BLaER1 treated with 17β-estradiol and CSF1 and Interleukin-3, amounts not matched to agents 10 nM and 100 nM (cell line): ENCODE measurements around the gene TRIM58.

Source experiments
- H3K27ac ChIP-seq, 11 experiments: shearing (Covaris generic); formaldehyde crosslinking; 2 replicates each; pipeline ENCODE4 v1.8.1; 2022
- H3K27me3 ChIP-seq, 11 experiments: shearing (Covaris generic); formaldehyde crosslinking; 2 replicates each; pipeline ENCODE4 v1.8.1; 2022
- H3K36me3 ChIP-seq, 11 experiments: shearing (Covaris generic); formaldehyde crosslinking; 2 replicates each; pipeline ENCODE4 v1.8.1; 2022
- H3K4me1 ChIP-seq, 10 experiments: shearing (Covaris generic); formaldehyde crosslinking; 2 replicates each; pipeline ENCODE4 v1.8.1; 2022
- H3K4me2 ChIP-seq, 11 experiments: shearing (Covaris generic); formaldehyde crosslinking; 2 replicates each; pipeline ENCODE4 v1.8.1; 2022
- H3K4me3 ChIP-seq, 10 experiments: shearing (Covaris generic); formaldehyde crosslinking; 2 replicates each; pipeline ENCODE4 v1.8.1; 2022
- H3K9ac ChIP-seq, 11 experiments: shearing (Covaris generic); formaldehyde crosslinking; 2 replicates each; pipeline ENCODE4 v1.8.1; 2022
- H3K9me3 ChIP-seq, 11 experiments: shearing (Covaris generic); formaldehyde crosslinking; replicated peaks in 1 of 11; 2 replicates each; pipeline ENCODE4 v1.8.1; 2022
- H4K20me1 ChIP-seq, 11 experiments: shearing (Covaris generic); formaldehyde crosslinking; 2 replicates each; pipeline ENCODE4 v1.8.1; 2022
- Cebpa-rat ChIP-seq, 11 experiments: shearing (Covaris generic); IDR thresholded peaks; 2 replicates each; pipeline ENCODE4 v1.8.1; 2022

TRIM58 gene, protein sequence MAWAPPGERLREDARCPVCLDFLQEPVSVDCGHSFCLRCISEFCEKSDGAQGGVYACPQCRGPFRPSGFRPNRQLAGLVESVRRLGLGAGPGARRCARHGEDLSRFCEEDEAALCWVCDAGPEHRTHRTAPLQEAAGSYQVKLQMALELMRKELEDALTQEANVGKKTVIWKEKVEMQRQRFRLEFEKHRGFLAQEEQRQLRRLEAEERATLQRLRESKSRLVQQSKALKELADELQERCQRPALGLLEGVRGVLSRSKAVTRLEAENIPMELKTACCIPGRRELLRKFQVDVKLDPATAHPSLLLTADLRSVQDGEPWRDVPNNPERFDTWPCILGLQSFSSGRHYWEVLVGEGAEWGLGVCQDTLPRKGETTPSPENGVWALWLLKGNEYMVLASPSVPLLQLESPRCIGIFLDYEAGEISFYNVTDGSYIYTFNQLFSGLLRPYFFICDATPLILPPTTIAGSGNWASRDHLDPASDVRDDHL

DNA sequence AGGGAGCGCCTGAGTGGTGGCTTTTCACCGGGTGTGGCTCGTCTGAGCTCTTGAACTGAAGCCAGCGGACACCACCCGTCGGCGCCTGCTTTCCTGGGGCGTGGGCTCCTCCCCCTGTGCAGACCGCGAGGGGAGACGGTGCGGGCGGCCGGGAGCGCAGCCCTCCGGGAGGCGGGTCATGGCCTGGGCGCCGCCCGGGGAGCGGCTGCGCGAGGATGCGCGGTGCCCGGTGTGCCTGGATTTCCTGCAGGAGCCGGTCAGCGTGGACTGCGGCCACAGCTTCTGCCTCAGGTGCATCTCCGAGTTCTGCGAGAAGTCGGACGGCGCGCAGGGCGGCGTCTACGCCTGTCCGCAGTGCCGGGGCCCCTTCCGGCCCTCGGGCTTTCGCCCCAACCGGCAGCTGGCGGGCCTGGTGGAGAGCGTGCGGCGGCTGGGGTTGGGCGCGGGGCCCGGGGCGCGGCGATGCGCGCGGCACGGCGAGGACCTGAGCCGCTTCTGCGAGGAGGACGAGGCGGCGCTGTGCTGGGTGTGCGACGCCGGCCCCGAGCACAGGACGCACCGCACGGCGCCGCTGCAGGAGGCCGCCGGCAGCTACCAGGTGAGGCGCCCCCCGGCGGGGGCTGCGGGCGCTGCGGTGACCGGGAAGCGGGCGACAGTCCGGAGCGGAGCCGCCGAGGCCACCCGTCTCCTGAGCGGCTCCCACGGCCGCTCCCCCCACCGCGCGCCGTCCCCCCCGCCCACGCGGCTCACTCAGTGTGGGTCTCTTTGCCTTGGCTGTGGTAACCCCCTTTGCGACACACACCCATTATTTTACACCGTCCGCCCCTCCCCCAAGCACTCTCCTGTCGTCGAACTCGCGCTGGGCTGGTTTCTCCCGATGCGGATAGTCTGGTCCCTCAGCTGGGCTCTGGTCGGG, at the start of gene TRIM58:
Gene TRIM58, plus strand, starts transcription at position 119 of the 916 bp plus-strand sequence. Its CDS starts 60 bp downstream, at position 179.
- Histone ChIP-seq H3K36me3 (peaks cover 0 to 12% (median 0%) of the 10 kb centered on the region in 11 experiments; a peak in 3 of 22 replicates), H3K27ac (peak within 1 kb of the TSS in 10 of 11 experiments; percentile 54 to 86 (median 70); a peak in 20 of 22 replicates), H3K9ac (peak within 1 kb of the TSS; percentile 66 to 82 (median 79)), H3K4me3 (peak within 1 kb of the TSS; percentile 66 to 79 (median 70)), H4K20me1 (no peaks in the 10 kb centered on the region; a peak in 1 of 22 replicates), H3K27me3 (no peaks in the 10 kb centered on the region), H3K9me3 (peaks cover 0 to 11% (median 8%) of the 10 kb centered on the region in 11 experiments; a peak in 14 of 22 replicates), H3K4me2 (peak within 1 kb of the TSS; percentile 58 to 81 (median 74)), H3K4me1 (peaks cover 0 to 52% (median 18%) of the 10 kb centered on the region in 10 experiments; a peak in 17 of 20 replicates)
- TF ChIP-seq Cebpa-rat (IDR thresholded peaks at IDR 0.05): no peak

DNA sequence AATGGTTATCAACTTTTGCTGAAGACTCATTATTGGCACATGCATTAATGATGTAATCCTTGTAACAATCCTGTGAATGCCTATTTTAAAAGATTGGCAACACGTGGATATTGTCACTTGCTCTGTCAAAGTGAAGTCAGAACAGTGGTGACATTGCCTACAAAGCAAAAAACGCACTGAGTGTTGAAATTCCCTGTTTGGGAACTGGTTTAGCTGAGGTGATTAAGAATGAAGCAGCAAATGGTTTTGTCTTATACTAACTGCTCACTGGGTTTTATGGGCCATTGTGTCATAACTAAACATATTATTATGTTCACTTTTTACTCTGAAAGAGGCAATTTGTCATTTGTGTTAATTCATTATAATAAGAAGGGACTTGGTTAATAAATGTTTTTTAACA, 44.4 kb upstream of the TRIM58 start:
- Histone ChIP-seq H3K27me3 (no peaks in the 10 kb centered on the region), H3K27ac (no peak overlapping the region), H3K4me3 (no peak overlapping the region), H3K4me2 (no peak overlapping the region), H3K9ac (no peak overlapping the region), H3K4me1 (no peaks in the 10 kb centered on the region), H3K9me3 (no peaks in the 10 kb centered on the region), H4K20me1 (no peaks in the 10 kb centered on the region), H3K36me3 (no peaks in the 10 kb centered on the region)
- TF ChIP-seq Cebpa-rat (IDR thresholded peaks at IDR 0.05): no peak

GRCh38 chr1:247822060-247822459, 34.9 kb upstream of the TRIM58 start:
- H3K36me3 ChIP-seq: no peaks in the 10 kb centered on the region
- no peak overlapping the region for H3K4me2 ChIP-seq
- no peaks in the 10 kb centered on the region for H3K4me1 ChIP-seq
- H3K4me3 ChIP-seq: no peak overlapping the region
- H3K27me3 ChIP-seq: no peaks in the 10 kb centered on the region
- TF ChIP-seq Cebpa-rat (IDR thresholded peaks at IDR 0.05): no peak
- no peaks in the 10 kb centered on the region for H3K9me3 ChIP-seq
- no peak overlapping the region for H3K27ac ChIP-seq
- H3K9ac ChIP-seq: no peak overlapping the region
- H4K20me1 ChIP-seq: no peaks in the 10 kb centered on the region

GRCh38 chr1:247824023-247824422, 33.0 kb upstream of the TRIM58 start, which contains the start of gene OR14A16:
Gene OR14A16 (minus strand): TSS chr1:247824119. CDS start chr1:247815729, 8,390 bp downstream.
- Histone ChIP-seq H3K4me2 (no peak within 1 kb of the TSS), H4K20me1 (no peaks in the 10 kb centered on the region), H3K9ac (no peak within 1 kb of the TSS), H3K27ac (no peak within 1 kb of the TSS), H3K27me3 (no peaks in the 10 kb centered on the region), H3K9me3 (no peaks in the 10 kb centered on the region), H3K36me3 (no peaks in the 10 kb centered on the region), H3K4me1 (no peaks in the 10 kb centered on the region), H3K4me3 (no peak within 1 kb of the TSS)
- no peak for TF ChIP-seq Cebpa-rat (IDR thresholded peaks at IDR 0.05)

DNA sequence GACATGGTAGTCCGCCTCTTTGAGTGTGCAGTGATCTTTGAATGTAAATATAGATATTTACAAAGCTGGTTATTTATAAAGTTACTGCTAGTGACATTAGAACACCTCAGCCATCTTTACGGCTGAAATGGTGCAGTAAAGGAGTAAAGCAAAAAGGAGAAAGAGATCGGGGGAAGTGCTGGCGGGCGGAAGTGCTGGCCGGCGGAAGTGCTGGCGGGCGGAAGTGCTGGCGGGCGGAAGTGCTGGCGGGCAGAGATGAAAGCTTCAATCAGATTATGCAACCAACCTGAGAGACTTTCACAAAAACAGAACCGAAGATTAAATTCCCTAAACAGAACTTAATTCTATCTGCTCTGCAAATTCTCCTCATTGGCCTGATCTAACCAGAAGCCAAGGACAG, 31.6 kb upstream of the TRIM58 start:
- H3K4me1 ChIP-seq: no peaks in the 10 kb centered on the region
- no peak overlapping the region for H3K27ac ChIP-seq
- no peak for TF ChIP-seq Cebpa-rat (IDR thresholded peaks at IDR 0.05)
- H3K27me3 ChIP-seq: no peaks in the 10 kb centered on the region
- H3K36me3 ChIP-seq: no peaks in the 10 kb centered on the region
- no peak overlapping the region for H3K4me2 ChIP-seq
- no peaks in the 10 kb centered on the region for H4K20me1 ChIP-seq
- H3K9ac ChIP-seq: no peak overlapping the region
- H3K4me3 ChIP-seq: no peak overlapping the region
- no peaks in the 10 kb centered on the region for H3K9me3 ChIP-seq

GRCh38 chr1:247829656-247830055, 27.3 kb upstream of the TRIM58 start:
- Histone ChIP-seq H3K9ac (no peak overlapping the region), H3K4me2 (no peak overlapping the region), H3K9me3 (no peaks in the 10 kb centered on the region), H3K4me3 (no peak overlapping the region), H3K36me3 (no peaks in the 10 kb centered on the region), H3K27me3 (no peaks in the 10 kb centered on the region), H3K4me1 (no peaks in the 10 kb centered on the region), H3K27ac (no peak overlapping the region), H4K20me1 (no peaks in the 10 kb centered on the region)
- TF ChIP-seq Cebpa-rat (IDR thresholded peaks at IDR 0.05): no peak

DNA sequence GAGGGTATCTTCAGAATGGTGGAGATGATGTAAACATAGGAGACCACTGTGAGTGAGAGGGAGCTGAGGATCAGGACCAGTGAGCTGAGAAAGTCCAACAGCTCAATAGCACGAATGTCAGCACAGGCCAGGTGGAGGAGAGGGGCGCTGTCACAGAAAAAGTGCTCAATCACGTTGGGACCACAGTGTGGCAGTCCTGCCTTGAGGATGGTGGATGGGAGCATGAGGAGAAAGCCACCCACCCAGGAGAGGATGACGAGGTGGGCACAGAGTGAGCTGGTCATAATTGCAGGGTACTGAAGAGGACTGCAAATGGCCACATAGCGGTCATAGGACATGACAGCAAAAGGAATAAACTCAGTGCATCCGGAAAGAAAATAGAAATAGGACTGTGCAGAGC, 23.4 kb upstream of the TRIM58 start:
- H3K9me3 ChIP-seq: no peaks in the 10 kb centered on the region
- H4K20me1 ChIP-seq: no peaks in the 10 kb centered on the region
- H3K27me3 ChIP-seq: no peaks in the 10 kb centered on the region
- no peak overlapping the region for H3K27ac ChIP-seq
- H3K4me3 ChIP-seq: no peak overlapping the region
- no peak for TF ChIP-seq Cebpa-rat (IDR thresholded peaks at IDR 0.05)
- H3K36me3 ChIP-seq: no peaks in the 10 kb centered on the region
- no peak overlapping the region for H3K4me2 ChIP-seq
- H3K4me1 ChIP-seq: no peaks in the 10 kb centered on the region
- no peak overlapping the region for H3K9ac ChIP-seq

DNA sequence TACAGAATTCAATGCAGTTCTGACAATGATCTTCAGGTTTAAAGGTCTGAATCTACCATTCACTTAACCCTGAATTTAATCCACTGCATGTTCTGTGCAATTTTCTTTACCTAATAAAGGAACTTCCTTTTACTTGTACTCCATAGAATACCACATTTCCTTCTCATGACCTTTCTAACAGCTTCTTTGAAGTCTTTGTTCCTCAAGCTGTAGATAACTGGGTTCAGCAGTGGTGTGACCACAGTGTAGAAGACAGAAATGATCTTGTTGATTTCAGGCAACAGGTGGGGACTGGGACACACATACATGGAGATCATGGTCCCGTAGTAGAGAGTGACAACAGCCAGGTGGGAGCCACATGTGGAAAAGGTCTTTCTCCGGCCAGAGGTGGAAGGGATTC, 16.2 kb upstream of the TRIM58 start:
- no peak for TF ChIP-seq Cebpa-rat (IDR thresholded peaks at IDR 0.05)
- H3K4me2 ChIP-seq: 0 out of 22 replicates have a peak overlapping the region, but pooled peaks of 1 of the 11 experiments have one; percentile 20
- no peak overlapping the region for H3K27ac ChIP-seq
- no peaks in the 10 kb centered on the region for H3K27me3 ChIP-seq
- no peak overlapping the region for H3K9ac ChIP-seq
- H3K4me1 ChIP-seq: no peaks in the 10 kb centered on the region
- H3K36me3 ChIP-seq: no peaks in the 10 kb centered on the region
- H3K4me3 ChIP-seq: no peak overlapping the region
- H4K20me1 ChIP-seq: no peaks in the 10 kb centered on the region
- H3K9me3 ChIP-seq: no peaks in the 10 kb centered on the region

DNA sequence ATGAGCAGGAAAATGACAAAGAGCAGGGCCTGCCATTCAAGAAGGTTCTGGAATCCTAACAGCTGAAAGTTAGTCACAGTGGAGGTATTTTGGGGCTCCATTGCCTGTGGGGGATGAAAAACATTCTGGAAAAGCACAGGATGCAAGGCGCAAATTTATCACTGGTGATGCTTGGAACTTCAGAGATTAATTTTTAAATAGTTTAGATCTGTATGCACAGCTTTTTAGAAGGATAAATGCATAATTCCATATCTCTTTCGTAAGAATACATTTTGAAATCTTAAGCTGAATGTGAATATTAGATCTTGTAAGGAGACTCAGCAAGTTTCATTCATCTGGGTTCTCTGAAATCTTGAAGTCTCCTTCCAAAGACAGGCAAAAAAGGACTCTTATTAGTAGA, 15.2 kb upstream of the TRIM58 start, which contains the start of gene OR11L1:
Gene OR11L1, minus strand, starts transcription at position 101 of the 400 bp plus-strand sequence. Its CDS starts 0 bp downstream, at position 101.
- Histone ChIP-seq H4K20me1 (no peaks in the 10 kb centered on the region), H3K4me2 (0 out of 22 replicates have a peak within 1 kb of the TSS, but pooled peaks of 1 of the 11 experiments have one; percentile 20), H3K4me3 (no peak within 1 kb of the TSS), H3K4me1 (no peaks in the 10 kb centered on the region), H3K27me3 (no peaks in the 10 kb centered on the region), H3K36me3 (no peaks in the 10 kb centered on the region), H3K9ac (no peak within 1 kb of the TSS), H3K27ac (no peak within 1 kb of the TSS), H3K9me3 (no peaks in the 10 kb centered on the region)
- TF ChIP-seq Cebpa-rat (IDR thresholded peaks at IDR 0.05): no peak; a peak in 1 of 22 replicates
